ENCODE measurements around the gene PTPRG. TPM values are rescaled to one million over a fixed set of nuclear protein-coding genes. Genes with fewer than 3 reads are reported as not detected.

The PTPRG gene
- total RNA-seq, 1 donor from 2014 or later: 61.4 TPM

DNA sequence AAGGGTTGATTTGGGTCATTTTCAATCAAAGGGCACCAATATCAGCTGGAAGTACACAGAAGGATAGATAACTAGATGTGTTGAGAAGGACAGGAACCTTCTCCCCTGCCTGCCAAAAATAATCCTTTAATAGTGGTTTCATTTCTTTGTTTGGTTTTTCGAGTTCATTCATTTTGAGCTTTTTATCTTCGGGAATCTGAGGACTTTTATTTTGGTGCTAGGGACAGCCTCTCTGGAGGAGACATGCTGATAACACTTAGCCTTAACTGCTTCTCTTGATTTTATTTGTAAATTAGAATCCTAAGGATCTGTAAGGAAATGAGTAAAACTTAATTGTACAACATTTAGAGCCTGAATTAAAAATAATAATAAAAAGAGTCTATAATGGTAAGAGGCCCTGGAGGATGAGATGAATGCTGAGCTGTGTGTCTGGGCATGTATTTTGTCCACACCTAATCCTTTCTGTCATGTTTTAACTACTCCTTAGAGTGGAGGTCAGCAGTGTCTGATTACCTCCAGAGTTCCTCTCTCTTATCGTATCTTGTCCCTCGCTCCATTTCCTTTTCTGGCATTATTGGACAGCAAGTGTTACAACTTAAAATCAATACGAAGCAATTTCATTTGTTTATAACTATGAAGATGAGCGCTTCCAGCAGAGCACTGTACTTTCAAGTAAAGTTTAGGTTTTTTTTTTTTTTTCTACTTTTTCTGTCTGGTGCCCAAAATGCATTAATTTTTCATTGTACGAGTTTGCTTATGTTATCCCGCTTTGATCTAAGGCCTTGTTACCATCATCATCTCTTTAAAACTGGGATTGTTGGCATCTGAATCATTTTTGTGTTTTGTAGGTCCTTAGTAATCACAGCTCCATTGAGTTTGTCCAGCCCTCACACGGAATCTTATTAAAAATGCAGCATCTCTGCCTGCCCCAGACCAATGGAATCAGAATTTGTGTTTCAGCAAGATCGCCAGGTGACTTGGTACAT, 22.8 kb downstream of the PTPRG start:
- DNase-seq (ENCODE audit: low spot score): no peak

DNA sequence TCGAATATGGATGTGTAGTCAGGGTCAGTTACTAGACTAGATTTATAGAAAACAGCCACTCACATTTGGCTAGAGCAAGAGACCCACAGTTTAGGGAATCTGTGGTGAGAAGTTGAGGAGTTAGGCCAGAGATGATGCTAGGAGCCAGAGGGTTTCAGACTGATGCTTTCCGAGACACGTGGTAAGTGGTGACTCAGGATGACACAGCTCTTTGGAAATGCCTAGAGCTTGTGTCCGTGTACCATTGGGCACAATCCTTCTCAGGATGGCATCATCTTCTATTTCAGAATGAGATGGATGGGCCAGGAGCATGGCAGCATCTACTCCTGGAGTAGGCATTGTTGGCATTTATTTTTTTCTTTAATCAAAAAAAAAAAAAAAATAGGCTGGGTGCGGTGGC, 28.5 kb downstream of the PTPRG start:
- DNase-seq (ENCODE audit: low spot score): no peak

DNA sequence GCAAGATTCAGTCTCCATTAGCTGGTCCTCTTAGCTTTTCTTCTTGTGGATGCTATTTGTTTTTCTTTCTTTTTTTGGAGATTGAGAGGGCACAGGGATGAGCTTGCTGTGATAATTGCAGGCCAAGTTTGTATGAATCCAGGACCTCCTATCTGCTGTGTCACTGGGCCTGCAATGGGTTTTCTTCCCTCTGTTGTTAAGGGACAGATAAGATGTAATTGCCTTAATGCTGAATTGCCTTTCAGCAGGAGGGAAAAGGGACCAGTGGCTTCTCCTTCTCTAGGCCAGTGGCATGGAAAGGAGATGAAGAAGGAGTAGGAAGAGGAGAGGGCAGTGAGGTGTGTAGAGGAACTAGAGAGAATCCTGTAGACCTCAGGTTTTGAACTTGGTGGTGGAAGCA, 29.9 kb downstream of the PTPRG start:
- no peak for DNase-seq (ENCODE audit: low spot score)

DNA sequence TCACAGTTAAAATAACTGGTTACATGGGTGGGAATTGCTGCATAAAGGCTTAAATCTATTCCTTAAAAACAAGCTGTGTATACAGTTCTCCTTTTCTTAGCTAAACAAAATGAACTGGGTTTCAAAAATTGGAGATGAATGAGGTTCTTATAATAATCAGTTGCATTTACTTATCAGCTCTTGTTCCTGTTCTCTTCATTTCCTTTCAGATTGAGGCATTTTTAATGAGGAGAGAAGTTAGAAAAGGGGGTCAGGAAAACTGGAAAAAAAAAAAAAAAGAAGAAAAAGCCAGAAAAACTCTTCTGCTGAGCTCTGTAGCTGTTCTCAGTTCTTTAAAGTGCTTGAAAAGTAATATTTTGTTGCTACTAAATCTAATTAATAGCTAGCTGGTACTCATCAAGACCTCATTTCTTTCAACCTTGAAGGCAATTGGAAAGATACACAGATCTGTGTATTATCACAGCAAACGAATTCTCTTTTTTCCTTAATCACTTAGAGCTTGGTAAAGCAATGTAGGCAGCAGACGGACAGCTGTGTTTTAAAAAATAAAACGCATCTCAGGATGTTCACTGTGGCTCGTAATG, 32.2 kb downstream of the PTPRG start:
- no peak for DNase-seq (ENCODE audit: low spot score)

DNA sequence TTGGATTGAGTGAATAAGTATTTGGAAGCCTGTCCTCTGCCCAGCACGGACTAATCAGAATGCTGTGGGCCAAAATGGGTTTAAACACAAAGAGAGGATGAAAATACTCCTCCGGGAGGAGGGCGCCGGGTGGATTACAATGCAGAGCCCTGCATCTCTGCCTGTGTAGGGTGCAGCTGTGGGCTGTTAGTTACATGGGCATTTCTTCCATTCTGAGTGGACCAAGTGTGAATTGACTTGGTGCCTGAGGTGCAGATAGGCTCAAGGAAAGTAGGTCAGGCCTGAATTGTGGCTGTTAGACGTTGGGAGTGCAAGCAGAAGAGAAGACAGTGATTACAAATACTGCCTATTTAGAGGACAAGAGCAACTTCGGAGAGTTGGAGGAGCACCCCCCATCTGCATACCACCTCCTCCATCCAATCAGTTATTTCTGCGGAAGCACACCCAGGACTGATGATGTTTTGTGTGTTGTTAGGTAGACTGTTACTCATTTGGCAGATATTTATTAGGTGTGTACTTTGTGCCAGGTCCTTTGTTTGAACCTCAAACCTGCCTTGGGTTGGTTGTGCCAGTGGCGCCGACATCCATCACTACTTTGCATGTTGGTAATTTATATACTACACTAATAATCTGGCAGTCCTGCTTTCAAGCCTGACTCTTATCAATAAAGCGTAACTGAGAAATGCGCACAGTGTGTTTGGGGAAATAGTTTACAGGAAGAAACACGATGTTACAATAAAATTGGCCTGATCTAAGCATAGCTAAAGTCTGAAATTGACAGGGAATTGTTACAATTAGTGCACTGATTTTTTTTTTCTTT, 33.0 kb downstream of the PTPRG start:
- no peak for DNase-seq (ENCODE audit: low spot score)

DNA sequence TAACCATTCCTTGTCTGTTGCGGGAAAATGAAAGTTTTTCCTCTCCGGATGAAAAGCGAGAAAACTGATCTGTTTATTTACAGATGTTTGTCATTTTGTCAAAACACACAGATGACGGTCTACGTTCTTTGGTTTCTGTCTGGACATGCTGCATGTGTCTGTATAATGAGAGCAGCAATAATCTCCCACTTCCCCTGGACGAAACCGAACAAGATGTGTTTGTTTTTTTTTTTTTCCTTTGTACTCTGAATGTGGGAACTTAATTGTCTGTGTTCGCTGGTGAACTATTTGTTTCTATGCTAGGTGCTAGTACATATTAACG, 33.6 kb downstream of the PTPRG start:
- DNase-seq (ENCODE audit: low spot score): no peak

DNA sequence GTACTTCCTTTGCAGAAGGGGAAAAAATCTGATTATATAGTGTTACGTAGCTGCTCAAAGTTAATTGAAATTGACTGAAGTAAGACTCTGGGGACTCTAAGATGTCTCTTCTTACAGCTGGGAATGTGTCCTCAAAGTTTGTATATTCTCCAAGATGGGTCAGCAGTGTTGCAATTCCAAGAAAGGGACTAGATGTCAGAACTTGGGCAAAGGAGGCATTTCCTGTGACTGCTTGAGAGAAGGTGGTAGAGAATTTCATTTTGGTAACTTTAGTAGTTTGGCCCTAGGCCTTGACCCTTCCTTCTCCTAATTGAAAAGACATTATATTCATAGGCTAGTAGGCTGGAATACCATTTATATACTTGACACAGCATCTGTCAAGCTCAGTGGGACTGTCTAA, 33.9 kb downstream of the PTPRG start:
- DNase-seq (ENCODE audit: low spot score): no peak

DNA sequence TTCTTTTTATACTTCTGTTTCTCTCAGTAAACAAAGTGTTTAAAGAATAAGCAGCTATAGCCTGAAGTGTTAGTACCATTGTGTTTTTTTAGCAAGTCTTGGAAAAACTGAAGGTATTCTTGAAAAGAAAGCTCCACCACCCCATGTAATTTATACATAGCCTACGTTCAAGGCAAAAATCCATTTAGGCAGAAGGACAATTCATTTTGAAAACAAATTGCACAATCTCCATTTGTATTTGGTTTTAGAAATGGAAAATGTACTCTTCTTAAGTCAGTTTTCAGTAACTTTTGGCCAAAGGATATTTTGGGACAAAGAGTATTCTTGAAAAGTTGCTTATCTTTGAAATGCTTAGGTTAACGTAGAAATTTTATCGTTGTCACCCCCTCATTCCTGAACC, 34.5 kb downstream of the PTPRG start:
- no peak for DNase-seq (ENCODE audit: low spot score)

DNA sequence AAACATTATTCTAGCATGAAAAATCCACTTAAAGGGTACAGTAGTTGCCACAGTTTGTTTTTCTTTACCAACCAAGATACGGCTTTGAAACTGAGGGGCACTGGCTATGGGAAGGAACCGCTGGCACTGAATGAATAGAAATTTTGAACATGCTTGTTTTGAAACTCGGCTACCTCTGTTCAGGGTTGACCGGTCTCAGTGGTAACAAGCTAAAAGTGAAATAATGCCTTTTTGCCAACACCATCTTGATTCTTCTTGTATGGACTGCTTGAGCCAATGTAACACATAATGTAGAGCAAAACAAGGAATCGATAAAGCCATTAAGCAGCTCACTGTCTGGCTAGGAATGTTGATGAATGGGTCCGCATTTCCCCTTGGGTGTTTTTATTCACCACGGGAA, 36.5 kb downstream of the PTPRG start:
- DNase-seq (ENCODE audit: low spot score): no peak

DNA sequence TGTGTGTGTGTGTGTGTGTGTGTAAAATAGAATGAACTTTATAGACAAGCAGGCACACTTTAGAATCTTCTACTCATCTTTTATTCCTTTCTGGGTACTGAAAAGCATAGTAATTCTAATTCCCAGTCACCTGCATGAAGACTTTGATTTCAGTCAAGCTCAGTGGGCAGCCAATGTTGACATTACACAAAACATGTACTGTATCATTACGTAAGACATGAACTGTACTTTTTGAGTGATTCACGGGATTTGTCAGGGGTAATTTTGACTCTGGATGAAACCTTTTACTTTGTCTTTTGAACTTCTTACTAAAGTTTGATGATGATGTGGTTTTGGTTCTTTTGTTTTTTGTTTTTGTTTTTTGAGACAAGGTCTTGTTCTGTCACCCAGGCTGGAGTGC, 38.8 kb downstream of the PTPRG start:
- DNase-seq (ENCODE audit: low spot score): no peak

DNA sequence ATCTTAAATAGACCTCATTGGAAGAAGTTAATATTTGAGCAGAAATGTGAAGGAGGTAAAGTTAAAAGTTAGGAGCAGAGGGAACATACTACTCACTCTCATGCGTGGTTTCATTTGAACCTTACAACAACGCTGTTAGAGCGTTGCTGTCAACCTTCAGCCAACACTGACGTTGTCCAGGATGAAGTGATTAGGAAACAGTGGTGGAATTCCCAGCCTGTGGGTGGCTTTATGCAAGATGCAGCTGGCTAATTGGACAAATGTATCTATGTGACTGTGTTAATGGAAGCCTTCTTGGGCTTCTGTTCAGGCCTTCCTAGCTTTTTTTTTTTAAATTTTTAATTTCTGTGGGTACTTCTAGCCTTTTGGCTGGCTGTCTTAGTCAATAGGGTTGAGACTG, 40.5 kb downstream of the PTPRG start:
- no peak for DNase-seq (ENCODE audit: low spot score)

DNA sequence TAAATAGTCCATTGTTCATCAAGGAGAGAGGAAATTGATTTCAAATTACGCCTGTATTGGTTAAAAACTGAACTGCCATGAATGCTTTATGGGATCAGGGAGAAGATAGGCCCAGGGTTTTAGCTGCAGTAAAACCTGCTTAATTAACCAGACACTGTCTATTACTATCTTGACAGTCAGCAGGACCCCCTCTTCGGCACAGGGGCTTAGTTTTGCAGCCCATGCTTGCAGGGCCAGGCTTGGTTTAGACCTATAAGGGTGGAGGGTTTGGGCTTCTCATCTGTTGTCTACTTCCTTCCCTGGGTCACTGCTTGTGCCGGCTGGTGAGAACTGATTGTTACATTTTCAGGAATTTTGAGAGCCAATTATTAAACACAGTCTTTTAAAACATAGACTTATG, 41.1 kb downstream of the PTPRG start:
- DNase-seq (ENCODE audit: low spot score): no peak

DNA sequence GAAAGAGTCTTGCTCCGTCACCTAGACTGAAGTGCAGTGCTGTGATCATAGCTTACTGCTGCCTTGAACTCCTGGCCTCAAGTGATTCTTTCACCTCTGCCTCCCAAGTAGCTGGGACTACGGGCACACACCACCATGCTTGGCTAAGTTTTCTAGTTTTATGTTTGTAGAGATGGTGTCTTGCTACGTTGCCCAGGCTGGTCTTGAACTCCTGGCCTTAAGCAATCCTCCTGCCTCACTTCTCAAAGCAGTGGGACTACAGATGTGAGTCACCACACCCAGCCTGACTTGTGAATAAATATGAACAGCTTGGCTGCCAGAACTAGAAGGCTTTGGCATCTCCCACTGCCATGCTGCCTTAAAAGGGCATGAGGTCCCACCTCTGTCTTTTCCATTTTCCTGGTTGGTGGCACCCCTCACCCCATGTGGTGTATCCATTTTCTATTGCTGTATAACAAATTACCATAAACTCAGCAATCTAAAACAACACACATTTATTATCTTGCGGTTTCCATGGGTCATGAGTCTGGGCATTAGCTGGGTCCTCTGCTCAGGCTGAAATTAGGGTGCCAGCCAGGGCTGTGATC, 44.3 kb downstream of the PTPRG start:
- no peak for DNase-seq (ENCODE audit: low spot score)

DNA sequence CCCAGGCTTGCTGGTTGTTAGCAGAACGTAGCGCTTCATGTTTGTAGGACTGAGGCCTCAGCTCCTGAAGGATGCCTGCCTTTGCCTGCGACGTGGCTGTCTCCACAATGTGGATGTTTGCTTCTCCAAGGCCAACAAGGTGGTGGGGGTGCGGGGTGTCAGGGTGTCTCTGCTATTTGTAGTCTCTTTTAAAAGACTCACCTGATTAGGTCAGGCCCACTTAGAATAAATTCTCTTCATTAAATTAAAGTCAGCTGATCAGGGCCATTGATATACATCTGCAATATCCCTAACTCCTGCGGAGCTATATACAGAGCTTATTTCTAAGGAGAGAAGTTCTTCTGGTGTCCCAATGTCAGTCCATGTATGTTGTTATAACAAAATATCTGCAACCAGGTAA, 44.8 kb downstream of the PTPRG start:
- no peak for DNase-seq (ENCODE audit: low spot score)

DNA sequence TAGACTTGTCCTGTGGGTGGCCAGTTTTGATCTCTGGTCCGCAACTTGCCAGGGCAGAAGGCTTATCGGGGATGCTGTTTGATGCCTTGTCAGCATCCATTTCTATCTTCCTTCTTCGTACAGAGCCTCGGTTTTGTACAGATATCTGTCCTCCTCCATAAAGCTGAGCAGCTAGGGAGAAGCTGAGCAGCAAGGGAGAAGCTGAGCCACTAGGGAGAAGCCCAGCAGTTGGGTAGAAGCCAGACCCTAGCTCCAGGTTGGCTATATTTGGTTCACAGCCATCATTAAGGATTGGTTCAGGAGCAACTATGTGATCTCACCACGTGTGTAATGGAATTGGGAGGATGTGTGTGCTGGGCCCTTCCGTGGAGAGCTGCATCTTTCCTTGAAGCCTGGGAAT, 46.7 kb downstream of the PTPRG start:
- no peak for DNase-seq (ENCODE audit: low spot score)

DNA sequence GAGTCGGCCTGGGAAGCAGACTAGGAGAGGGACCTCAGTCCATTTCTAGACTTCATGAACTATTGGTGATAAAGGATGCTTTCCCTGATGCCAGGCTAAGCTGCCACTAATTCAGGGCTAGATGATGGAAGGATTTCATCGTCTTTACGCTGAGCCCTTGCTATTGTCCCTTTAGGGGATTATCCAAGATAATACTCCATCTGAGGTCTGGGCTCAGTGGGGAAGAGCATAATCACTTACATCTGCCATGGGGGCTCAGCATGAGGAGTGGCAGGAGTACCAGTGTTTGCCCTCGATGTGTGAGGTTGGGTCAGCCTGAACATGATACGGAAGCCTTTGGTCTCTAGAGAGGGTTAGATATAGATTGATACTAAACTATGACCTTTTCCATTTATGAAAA, 47.3 kb downstream of the PTPRG start:
- no peak for DNase-seq (ENCODE audit: low spot score)

DNA sequence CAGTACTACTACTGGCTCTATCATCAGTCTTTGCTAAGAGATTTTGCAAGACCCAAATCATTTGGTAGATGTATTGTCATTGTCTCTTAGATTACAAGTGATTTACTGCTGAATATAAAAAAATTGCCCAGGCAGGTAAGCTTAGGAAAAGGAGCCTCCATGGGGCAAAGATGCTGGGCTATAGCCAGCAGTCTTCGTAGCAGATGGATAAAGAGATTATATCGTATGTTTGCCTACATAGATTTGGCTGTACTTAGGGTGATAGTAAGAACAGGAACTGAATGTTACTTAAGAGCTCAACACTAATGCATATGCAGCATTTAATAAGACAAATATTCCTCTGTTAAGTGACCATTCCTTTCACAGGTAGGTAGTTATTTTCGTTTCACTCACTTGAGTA, 48.9 kb downstream of the PTPRG start:
- no peak for DNase-seq (ENCODE audit: low spot score)

DNA sequence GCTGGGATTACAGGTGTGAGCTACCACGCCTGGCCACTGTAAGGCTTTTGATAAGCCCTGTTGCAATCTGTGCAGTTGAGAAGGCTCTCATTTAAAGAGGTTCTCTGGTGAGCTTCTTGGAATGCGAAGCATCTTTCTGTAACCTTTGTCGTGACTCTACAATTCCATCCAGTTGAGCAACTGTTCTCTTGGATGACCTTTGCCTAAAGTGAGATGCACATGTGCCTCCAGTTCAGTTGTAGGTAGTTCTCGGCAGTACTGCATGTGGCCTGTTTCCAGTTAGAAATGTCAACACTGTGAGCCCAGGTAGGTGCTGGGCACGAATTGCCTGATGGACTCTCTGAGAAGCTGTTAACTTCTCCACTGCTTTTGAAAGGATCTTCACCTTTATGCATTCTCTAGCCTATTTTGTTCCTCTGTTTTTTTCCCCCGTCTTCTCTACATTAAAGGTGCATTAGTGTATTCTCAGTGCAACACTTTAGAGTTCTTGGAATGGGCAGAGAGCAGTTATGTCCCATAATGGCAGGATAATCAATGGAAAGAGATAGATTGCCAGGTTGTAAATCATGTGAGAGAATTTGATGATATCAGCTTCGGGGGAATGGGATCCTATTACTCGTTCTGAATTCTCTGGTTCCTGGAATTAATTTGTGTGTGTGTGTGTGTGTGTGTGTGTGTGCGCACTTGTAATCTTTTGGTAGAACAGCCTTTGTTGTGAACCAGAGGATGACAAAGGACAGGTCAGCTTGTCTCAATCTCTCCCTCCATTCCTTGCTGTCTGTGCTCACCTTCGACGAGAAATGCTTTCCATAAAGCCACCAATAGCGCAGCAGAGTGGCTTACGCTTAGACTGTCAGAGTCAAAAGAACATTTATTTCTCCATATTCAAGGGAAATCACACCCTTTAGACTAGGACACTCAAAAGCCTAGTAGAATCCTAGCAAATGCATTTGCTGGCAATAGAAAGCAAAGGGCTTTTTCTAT, 51.1 kb downstream of the PTPRG start:
- no peak for DNase-seq (ENCODE audit: low spot score)

DNA sequence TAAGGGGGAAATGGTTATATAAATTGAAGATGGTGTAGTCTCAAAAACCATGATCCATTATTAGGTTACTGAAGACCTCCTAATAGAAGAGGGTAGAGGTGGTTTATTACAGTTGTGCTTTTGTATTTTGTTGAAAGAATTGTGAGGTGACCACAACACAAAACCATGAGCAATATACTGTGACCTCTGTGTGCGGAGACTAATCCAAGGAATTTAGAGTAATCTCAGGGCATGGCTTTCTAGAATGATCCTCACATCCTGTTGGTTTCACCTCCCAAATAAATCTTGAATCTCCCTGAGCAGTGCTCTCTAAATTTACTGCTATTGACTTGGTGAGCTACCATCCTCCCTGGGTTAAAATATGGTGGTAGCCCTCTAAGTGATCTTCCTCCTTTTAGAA, 52.3 kb downstream of the PTPRG start:
- DNase-seq (ENCODE audit: low spot score): no peak

DNA sequence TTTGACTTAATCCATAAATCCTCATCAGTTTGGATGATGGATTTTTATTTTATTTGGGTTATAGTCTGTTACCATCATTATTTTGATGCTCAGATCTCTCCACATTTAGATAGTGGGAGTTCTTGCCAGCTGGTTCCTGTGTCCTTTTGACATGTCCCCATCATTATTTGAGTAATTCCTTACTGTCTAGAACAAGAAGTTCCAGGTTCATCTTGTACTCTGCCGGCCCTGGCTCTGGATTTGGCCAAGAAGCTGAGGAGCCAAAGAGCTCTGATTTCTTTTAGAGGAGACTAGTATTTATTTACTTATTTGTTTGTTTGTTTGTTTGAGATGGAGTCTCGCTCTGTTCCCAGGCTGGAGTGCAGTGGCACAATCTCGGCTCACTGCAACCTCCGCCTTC, 54.3 kb downstream of the PTPRG start:
- no peak for DNase-seq (ENCODE audit: low spot score)

DNA sequence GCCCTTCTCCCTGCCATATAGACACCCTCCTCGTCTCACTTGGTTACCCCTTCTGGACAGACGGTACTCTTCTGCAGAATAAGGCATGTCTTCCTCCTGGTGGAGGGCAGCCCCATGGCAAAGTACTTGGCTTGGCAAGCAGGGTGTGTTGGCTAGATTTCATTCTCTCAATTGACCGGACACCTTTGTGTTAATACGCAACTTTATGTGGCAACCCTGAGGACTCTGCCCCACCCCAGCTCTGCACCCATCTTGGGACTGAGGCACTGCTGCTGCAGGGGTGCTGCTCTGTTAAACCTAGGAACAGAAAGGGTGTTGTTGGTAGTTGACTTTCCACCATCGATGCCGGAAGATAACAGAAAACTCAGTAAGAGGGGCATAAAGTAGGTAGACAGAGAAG, 55.2 kb downstream of the PTPRG start:
- no peak for DNase-seq (ENCODE audit: low spot score)
